NCI-H2107 (cell line): Measurements from ENCODE around the gene BRD7.

Source experiments
- DNase-seq: peaks from one replicate; lab custom pipeline; 2025; lab: John Stamatoyannopoulos, UW

Gene BRD7

GRCh38 chr16:50368410-50369132 is at the start of gene BRD7:
BRD7 (minus strand) TSS chr16:50368988; CDS start chr16:50368774, 214 bp downstream.
- DNase-seq: peak; percentile 38

DNA sequence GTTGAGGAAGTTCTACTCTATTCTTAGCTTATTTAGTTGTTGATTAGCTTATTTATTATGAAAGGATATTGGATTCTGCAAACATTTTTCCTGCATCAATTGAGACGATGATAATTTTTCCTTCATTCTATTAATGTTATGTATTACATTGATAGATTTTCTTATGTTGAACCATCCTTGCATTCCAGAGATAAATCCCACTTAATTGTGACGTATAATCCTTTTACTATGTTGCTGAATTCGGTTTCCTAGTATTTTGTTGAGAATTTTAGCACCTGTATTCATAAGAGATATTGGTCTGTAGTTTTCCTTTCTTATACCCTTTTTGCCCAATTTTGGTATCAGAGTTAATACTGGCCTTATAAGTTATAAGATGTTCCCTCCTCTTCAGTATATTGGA is 47.6 kb upstream of the BRD7 start:
- DNase-seq: no peak

DNA sequence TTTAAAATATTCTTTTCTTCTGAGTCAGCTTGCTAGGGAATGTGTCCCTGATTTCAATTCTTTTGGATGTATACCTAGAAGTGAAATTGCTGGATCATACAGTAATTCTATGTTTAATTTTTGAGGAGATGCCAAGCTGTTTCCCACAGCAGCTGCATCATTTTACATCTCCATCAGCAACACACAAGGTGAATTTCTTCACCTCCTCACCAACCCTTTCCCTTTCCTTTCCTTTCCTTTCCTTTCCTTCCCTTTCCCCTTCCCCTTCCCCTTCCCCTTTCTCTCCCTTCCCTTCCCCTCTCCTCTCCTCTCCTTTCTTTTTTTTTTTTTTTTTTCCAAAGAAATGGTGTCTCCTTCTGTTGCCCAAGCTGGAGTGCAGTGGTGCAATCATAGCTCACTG is 45.4 kb upstream of the BRD7 start:
- DNase-seq: no peak

DNA sequence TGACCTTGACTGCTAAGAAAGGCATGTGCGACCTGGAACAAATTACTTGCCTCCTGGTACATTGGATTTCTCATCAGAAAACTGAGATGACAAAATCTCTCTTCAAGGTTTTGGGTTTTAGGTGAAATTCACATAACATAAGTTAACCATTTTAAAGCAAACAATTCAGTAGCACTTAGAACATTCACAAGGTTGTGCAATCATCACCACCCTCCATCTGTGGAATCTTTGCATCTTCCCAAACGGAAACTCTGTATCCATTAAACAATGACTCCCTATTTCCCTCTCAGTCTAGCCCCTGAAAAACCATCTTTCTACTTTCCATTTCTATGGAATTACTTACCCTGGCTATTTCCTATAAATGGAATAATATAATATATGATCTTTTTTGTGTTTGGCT is 42.2 kb upstream of the BRD7 start:
- DNase-seq: no peak

GRCh38 chr16:50408001-50408561 is 39.3 kb upstream of the BRD7 start:
- no peak for DNase-seq

DNA sequence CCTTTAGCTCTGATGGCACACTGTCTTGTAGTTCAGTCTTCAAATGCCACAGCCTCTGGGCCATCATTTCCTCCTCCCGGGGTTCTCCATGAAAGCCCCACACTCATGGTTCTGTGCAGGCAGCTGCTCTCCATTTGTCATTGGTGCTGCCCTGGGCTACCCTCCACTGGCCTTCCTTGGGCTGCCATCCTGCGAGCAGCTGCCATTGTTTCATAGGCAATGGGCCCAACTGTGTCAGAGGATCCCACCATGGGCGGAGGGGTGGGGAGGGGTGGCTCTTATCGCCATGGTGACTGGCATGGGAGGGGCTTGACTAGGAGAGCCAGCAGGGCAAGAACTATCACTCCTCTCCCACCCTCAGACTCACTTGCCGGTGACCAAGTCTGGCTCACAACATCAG is 38.6 kb upstream of the BRD7 start:
- DNase-seq: no peak

GRCh38 chr16:50403491-50403890 is 34.7 kb upstream of the BRD7 start:
- no peak for DNase-seq

GRCh38 chr16:50402298-50402895 is 33.6 kb upstream of the BRD7 start:
- no peak for DNase-seq

DNA sequence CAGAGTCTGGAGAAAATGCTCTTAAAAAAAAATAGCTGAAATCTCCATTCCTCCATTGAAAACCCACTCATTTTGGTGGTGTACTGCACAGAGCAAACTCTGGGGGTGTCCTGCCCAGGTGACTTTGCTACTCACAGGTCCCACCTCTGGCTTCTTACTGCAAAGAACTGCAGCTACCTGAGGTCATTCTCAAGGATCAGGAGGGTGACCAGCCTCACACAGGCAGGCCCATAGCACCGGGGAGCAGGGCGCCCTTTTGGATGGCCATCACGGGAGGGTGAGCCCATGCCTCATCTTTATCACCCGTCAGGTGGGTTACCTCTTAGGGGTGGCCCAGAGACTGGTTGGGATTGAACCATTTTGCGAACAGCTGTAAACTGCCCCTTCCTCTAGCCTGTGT is 32.6 kb upstream of the BRD7 start:
- no peak for DNase-seq

DNA sequence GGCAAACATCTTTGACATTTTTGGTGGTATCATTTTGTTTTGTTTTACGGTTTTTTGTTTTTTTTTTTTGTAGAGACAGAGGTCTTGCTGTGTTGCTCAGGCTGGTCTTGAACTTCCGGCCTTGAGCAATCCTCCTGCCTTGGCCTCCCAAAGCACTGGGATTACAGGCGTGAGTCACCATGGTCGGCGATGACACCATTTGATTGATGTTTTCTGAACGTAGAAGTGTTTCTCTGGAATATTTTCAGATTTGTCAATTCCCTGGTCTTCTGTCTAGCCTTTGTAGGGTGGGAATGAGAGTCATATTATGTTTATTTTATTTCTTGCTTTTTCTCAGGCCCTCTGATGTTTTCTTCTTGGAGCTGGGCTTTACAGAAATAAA is 32.2 kb upstream of the BRD7 start:
- no peak for DNase-seq

GRCh38 chr16:50400312-50400966 is 31.7 kb upstream of the BRD7 start:
- DNase-seq: no peak

DNA sequence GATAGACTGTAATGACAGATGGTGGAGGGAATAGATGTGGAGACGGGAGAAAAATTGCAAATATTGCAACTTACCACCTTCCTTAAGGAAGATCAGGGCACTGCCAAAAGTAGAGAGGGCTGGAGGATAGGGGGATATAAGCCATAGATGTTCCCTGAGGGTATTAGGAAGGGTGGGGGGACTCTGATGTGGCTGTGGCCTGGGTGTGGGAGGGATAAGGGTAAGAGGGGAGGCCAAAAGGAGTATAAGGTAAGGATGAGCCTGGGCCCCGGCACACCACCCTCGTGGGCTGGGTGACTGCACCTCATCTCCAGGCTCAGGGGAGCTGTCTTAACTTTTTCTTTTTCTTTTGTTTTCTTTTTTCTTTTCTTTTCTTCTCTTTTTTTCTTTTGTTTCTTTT is 30.6 kb upstream of the BRD7 start:
- no peak for DNase-seq

GRCh38 chr16:50398336-50398735 is 29.5 kb upstream of the BRD7 start:
- DNase-seq: no peak

DNA sequence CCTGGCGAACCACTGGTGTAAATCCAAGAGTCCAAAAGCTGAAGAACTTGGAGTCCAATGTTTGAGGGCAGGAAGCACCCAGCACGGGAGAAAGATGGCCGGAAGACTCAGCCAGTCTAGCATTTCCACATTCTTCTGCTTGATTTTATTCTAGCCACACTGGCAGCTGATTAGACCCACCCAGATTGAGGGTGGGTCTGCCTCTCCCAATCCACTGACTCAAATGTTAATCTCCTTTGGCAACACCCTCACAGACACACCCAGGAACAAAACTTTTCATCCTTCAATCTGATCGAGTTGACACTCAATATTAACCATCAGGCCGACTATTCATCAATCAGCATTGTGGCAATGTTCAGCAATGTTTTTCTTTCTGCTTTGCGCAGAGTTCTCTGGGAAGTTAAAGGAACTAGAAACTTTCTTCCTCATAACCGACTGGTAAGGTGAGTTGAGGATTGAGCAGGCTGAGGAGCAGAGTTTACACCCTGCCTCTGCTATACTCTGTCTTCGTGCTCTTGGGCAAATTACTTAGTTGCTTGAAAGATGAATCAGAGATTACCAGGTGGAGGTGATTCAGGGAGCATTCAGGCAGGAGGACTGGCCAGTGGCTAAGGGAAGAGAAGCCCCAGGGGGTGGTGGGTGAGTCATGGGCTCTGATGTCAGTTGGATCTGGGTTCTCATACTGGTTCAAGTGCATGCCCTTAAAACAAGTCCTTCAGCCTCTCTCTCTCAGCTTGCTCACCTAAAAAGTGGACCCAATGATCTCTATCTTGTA is 28.2 kb upstream of the BRD7 start:
- DNase-seq: no peak

DNA sequence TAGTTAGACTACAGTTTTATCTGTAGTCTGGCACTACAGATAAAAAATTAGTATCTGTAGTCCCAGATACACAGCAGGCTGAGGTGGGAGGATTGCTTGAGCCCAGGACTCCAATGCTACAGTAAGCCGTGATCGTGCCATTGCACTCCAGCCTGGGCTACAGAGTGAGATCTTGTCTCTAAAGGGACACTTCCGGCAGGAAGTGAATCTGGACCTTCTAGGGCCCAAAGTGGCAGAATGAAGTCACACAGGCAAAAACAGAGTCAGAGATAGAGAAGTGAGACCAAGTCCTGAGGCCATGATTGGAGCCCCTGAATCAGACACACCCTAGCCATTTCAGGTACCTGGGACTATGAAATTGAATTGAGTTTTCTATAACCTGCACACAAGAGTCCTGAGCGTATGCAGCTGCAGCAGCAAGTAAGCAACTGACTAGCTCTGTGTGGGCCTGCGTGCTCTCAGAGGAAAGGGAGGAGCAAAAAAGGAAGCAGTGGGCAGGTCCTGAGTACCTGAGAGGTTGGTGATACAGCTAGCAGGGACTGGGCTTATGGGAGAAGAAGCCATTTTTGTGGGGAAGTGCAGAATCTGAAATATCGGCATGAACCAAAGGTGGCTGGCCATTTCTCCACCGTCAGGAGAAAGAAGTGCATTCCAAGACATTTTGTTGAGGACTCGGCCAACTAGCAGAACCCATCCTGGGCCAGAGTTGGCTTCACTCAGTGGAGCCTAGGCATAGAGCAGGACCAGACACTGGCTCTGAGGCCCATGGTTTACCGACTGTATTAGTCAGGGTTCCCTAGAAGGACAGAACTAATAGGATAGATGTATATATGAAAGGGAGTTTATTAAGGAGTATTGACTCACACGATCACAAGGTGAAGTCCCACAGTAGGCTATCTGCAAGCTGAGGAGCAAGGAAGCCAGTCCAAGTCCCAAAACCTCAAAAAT is 27.2 kb upstream of the BRD7 start:
- no peak for DNase-seq

DNA sequence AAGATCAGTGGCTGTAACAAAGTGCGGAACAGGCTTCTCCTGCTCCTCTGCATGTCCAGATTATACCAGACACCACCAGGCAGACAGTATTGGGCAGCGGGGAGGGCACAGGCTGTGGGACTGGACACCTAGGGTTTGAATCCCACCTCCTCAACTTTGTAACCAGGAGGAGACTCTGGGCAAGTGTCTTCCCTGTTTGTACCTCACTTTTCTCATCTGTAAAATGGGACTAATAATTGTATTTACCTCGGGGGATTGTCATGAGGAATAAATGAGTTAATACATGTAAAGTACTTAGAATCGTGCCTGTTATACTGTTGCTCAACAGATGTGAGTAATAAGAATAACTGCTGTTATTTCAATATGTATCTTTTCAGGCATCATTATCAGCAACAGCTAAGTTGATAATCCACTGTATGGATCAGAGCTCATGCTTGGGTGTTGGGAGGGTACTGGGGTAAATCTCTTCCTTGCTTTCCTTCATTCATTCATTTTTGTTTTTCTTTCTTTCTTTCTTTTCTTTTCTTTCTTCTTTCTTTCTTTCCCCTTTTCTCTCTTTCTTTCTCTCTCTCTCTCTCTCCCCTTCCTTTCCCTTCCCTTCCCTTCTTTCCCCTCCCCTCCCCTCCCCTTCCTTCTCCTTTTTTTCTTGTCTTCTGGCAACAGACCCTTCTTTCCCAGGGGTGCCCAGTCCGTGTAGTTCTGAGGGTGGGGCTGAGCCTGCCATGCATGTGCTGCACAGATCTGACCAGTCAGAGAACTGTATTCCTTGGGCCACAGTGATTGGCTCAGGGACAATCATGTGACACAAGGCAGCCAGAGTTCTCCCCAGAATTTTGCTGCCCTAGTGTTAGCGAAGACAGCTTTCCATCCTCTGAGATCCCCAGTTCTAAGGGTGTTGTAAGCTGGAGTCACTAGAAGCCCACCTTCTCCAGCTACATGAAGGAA is 25.3 kb upstream of the BRD7 start:
- no peak for DNase-seq

GRCh38 chr16:50393416-50393815 is 24.6 kb upstream of the BRD7 start:
- no peak for DNase-seq

DNA sequence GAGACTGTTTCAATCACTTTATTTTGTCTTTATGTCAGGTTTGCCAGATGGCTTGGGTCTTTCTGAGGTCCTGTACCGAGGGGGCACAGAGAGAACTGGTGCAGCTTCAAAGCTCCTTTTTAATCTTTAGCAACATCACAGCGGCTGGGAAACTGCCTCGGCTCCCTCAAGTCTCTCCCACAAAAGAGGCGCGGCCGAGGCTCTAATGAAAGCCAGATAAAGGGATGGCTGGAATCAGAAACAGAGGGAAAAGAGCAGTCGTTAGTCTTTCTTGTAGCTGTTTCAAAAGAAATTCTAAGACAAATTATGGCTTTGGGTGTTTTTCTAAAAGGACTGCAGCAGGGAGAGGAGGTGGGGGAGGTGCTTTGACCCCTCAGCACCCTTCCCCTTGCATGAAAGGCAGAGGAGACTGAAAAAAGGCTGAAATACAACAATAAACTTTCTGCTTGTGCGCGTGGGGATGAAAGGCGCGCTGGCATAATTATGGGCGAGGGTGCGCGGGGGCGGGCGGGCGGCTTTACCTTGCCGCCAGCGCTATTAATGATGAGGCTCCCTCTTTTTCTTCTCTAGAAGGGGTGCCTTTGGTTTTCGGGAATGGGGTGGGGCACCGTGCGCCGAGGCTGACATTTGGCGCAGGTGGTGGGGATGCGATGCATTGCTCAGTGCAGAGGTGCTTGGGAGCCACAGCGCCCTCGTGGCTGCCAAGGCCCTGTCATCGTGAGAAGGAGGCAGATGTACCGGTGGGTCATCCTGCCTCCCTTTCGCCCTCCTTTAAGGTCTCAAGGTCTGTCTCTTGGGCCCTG is 22.3 kb upstream of the BRD7 start:
- DNase-seq: no peak

DNA sequence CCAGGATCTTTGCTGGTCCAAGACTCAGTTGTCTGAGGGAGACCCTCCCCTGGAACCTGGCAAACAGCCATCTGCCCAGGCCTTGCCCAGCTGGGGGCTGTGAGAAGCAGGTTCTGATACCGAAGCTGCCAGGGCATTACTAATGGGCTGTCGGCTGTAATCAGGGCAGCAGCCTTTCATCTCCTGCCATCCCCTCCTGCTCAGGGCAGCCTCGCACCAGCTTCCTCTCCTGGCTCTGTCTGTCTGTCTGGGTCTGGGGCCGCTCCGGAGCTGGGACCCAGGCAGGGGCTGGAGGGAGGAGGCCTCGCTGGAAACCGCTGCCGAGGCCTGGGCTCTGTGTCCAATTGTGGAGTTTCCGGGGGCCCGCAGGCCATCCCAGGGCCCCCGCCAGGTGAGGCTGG is 21.6 kb upstream of the BRD7 start:
- no peak for DNase-seq
